B cell (primary cell): Measurements from ENCODE around the gene NHEJ1. TPM values are rescaled to one million over a fixed set of nuclear protein-coding genes. Genes with fewer than 3 reads are reported as not detected.

Experiments used
- ATAC-seq: fragments of 200-7000 bp; cut with Tn5 transposase; one replicate; pipeline ENCODE4 v1.10.0; 2021; ENCODE audit warnings: low read depth, mild to moderate bottlenecking, moderate number of reproducible peaks, moderate library complexity
- CTCF ChIA-PET: fragments of 350-600 bp; sonication (Branson Sonifier 250); formaldehyde crosslinking; loops from one replicate; lab custom pipeline; 2021; ENCODE audit warnings: antibody characterized with exemption, inconsistent platforms; lab: Charles Lee
- POLR2A ChIA-PET: fragments of 350-600 bp; sonication (Branson Sonifier 250); formaldehyde crosslinking; loops from one replicate; lab custom pipeline; 2021; ENCODE audit warnings: antibody characterized with exemption; lab: Charles Lee
- DNase-seq: peaks from one replicate; pipeline ENCODE4 v3.0.0; 2013
- H2AFZ ChIP-seq: 2 replicates; pipeline ENCODE4 v1.6.1; 2012; ENCODE audit warnings: mild to moderate bottlenecking, low read depth, low read length; ENCODE audit not compliant: insufficient read depth, poor library complexity, severe bottlenecking
- H3K27ac ChIP-seq, 2 donors: 1 replicate in 1 of 2; 2 replicates in 1 of 2; pipeline ENCODE4 v1.5.1; 2012 to 2013; ENCODE audit warnings: low read length in 2 of 2, mild to moderate bottlenecking in 2 of 2, moderate library complexity in 1 of 2
- H3K27me3 ChIP-seq, 4 experiments: fragments of 200-600 bp in 1 of 4; sonication (generic) in 1 of 4; replicated peaks in 1 of 4; 1 replicate in 2 of 4; 2 replicates in 2 of 4; pipeline versions ENCODE4 v1.6.1 to v1.7.0; 2013 to 2016; ENCODE audit warnings: low read length in 3 of 4, mild to moderate bottlenecking in 2 of 4, mixed read lengths in 1 of 4, moderate library complexity in 1 of 4; ENCODE audit not compliant: insufficient read depth in 4 of 4, control insufficient read depth in 3 of 4; ENCODE audit errors: control extremely low read depth in 1 of 4
- H3K36me3 ChIP-seq, 2 experiments: replicated peaks in 1 of 2; 1 replicate in 1 of 2; 2 replicates in 1 of 2; pipeline versions ENCODE4 v1.6.1 to v1.7.1; 2013; ENCODE audit warnings: low read length in 1 of 2; ENCODE audit not compliant: insufficient read depth in 2 of 2, control insufficient read depth in 1 of 2; ENCODE audit errors: control extremely low read depth in 1 of 2, extremely low read depth in 1 of 2
- H3K4me1 ChIP-seq, 2 donors: fragments of 200-600 bp in 1 of 2; sonication (generic) in 1 of 2; 1 replicate in 1 of 2; 2 replicates in 1 of 2; pipeline versions ENCODE4 v1.5.1 to v1.6.1; 2013 to 2017; ENCODE audit warnings: low read length in 2 of 2; ENCODE audit not compliant: control insufficient read depth in 2 of 2, insufficient read depth in 2 of 2
- H3K4me2 ChIP-seq: replicated peaks from 2 replicates; pipeline ENCODE3; 2012; ENCODE audit warnings: mild to moderate bottlenecking, low read depth, low read length; ENCODE audit not compliant: poor library complexity, severe bottlenecking
- H3K4me3 ChIP-seq, 5 experiments: fragments of 200-600 bp in 1 of 5; sonication (generic) in 1 of 5; 1 replicate in 3 of 5; 2 replicates in 2 of 5; pipeline versions ENCODE4 v1.5.1 to v1.7.0; 2011 to 2016; ENCODE audit warnings: low read length in 4 of 5, mild to moderate bottlenecking in 4 of 5, low read depth in 2 of 5, control low read depth in 1 of 5, moderate library complexity in 1 of 5; ENCODE audit not compliant: insufficient read depth in 1 of 5; ENCODE audit errors: control extremely low read depth in 1 of 5, extremely low read depth in 1 of 5
- H3K79me2 ChIP-seq: fragments of 200-600 bp; sonication (generic); one replicate; pipeline ENCODE4 v1.6.0; 2016; ENCODE audit warnings: low read length; ENCODE audit not compliant: control insufficient read depth, insufficient read depth
- H3K9ac ChIP-seq: fragments of 200-600 bp; sonication (generic); 2 replicates; pipeline ENCODE4 v1.6.1; 2017; ENCODE audit warnings: mild to moderate bottlenecking, low read length, moderate library complexity
- H3K9me3 ChIP-seq, 3 donors: one replicate each; pipeline versions ENCODE4 v1.6.1 to v1.7.1; 2013; ENCODE audit warnings: low read length in 2 of 3; ENCODE audit not compliant: control insufficient read depth in 2 of 3, insufficient read depth in 1 of 3; ENCODE audit errors: control extremely low read depth in 1 of 3
- H4K20me1 ChIP-seq: 2 replicates; pipeline ENCODE4 v1.6.0; 2012; ENCODE audit warnings: mild to moderate bottlenecking, low read length; ENCODE audit not compliant: insufficient read depth, control insufficient read depth, poor library complexity, severe bottlenecking
- H3K27ac Mint-ChIP-seq: one replicate; pipeline ENCODE4 v1.8.0; 2021; ENCODE audit warnings: mixed read lengths
- H3K27me3 Mint-ChIP-seq: one replicate; pipeline ENCODE4 v1.8.0; 2021; ENCODE audit warnings: mixed read lengths
- H3K4me1 Mint-ChIP-seq: one replicate; pipeline ENCODE4 v1.8.0; 2021; ENCODE audit warnings: mixed read lengths
- H3K4me3 Mint-ChIP-seq: one replicate; pipeline ENCODE4 v1.8.0; 2021; ENCODE audit warnings: mixed read lengths
- H3K9me3 Mint-ChIP-seq: one replicate; pipeline ENCODE4 v1.8.0; 2022; ENCODE audit warnings: mixed read lengths; ENCODE audit not compliant: insufficient read depth
- EZH2 ChIP-seq: IDR thresholded peaks from 2 replicates; pipeline ENCODE4 v1.6.1; 2012; ENCODE audit warnings: borderline replicate concordance, low read depth, mild to moderate bottlenecking, moderate library complexity, low read length; ENCODE audit not compliant: insufficient read depth, poor library complexity, severe bottlenecking
- WGBS: methylation state at CpG from one replicate; pipeline ENCODE4 v1.1.5; 2013; ENCODE audit warnings: missing lambda C conversion rate; ENCODE audit not compliant: insufficient coverage; 5-methylcytosine and 5-hydroxymethylcytosine counted together
- intact Hi-C: fragments of 100-400 bp; cut with micrococcal nuclease; formaldehyde crosslinking; loops from one replicate; pipeline ENCODE4 v1.10.0; 2022
- polyA plus RNA-seq: library from polyadenylated mRNA; depleted of rRNA; stranded (reverse); fragments of >200 nt; gene quantifications from 2 replicates; pipeline ENCODE4 v1.2.3, GENCODE V29; 2012
- total RNA-seq, 2 donors: library from RNA; stranded (reverse); fragments of 120-200 nt in 1 of 2; gene quantifications; 1 replicate in 1 of 2; 2 replicates in 1 of 2; pipeline versions ENCODE4 v1.2.3 to v1.2.4, GENCODE V29; 2013 to 2022
- TF ChIP-seq, protein P1 (sequence below): fragments of 200-600 bp; IDR thresholded peaks from one replicate; pipeline ENCODE4 v1.8.0; 2022; ENCODE audit warnings: antibody characterized with exemption, mild to moderate bottlenecking

NHEJ1 gene
- total and polyA plus RNA-seq, 2 donors (not counting 1 experiment from before 2014, with no cell fraction given), result 14.9 to 25.0 TPM

DNA sequence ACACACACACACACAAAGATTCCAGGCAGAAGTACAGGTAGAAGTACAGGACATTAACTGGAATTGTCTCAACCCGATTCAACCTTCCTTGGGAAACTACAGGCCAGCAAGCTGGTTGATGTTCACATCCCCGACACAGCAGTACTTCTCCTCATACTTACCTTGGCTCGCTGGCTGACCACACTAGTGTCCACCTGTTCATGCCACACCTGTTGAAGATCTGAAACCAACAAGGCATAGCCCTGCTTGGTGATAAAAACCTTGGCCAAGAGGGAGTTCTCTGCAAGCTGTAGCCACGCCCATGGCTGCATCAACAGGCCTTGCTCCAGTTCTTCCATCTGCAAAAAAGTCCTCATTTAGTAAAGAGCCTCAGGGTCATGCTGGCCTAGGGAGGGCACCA lies 2.6 kb downstream of the NHEJ1 start:
- POLR2A ChIA-PET, result interaction anchor here (0.7 to 1.5 kb wide), 3 partner anchors 49 to 137 kb away, joined by 3 to 5 read pairs (median 4); no protein-coding TSS in a partner anchor
- no peak overlapping the region for H3K4me2 ChIP-seq

DNA sequence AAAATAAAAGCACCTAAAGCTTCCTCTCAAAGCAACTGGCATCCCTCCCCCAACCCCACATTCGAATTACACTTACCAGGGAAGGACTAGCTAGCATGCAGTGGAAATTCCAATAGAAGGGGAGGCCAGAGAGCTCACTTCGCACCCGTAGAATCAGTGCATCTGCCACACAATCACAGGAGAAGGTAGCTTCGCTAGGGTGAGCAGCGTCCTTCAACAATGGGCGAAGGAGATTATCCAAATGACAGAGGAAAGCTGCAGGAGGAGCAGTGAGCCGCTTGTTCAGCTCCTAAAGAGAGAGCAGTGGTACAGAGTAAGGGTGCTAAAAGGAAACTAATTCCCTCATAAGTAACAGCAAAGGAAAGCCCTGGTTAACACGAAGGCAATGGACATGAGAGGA lies 3.2 kb downstream of the NHEJ1 start:
- Mint-ChIP-seq H3K9me3 (no peaks in the 10 kb centered on the region), H3K4me3 (no peak overlapping the region), H3K4me1 (peaks cover 21% of the 10 kb centered on the region), H3K27me3 (no peaks in the 10 kb centered on the region), H3K27ac (no peak overlapping the region)
- ATAC-seq (no peak), DNase-seq (no peak)
- Histone ChIP-seq H3K4me2 (no peak overlapping the region), H3K4me1 (peaks cover 9 to 15% of the 10 kb centered on the region in 2 donors), H2AFZ (no peak overlapping the region), H3K9ac (no peak overlapping the region), H3K79me2 (peaks cover 14% of the 10 kb centered on the region), H3K27me3 (no peaks in the 10 kb centered on the region), H3K9me3 (no peaks in the 10 kb centered on the region), H4K20me1 (peaks cover 8% of the 10 kb centered on the region), H3K27ac (no peak overlapping the region), H3K36me3 (peaks cover 2 to 25% of the 10 kb centered on the region in 2 experiments), H3K4me3 (no peak overlapping the region)
- ChIA-PET CTCF (interaction anchor here (0.8 to 9.9 kb wide), 15 partner anchors 9 to 305 kb away, joined by 3 to 117 read pairs (median 7); partner anchors contain the start of genes IHH and ZFAND2B), POLR2A (no interaction called here)
- intact Hi-C loops, result no loop called here
- no peak for TF ChIP-seq EZH2
- TF ChIP-seq, protein P1, sequence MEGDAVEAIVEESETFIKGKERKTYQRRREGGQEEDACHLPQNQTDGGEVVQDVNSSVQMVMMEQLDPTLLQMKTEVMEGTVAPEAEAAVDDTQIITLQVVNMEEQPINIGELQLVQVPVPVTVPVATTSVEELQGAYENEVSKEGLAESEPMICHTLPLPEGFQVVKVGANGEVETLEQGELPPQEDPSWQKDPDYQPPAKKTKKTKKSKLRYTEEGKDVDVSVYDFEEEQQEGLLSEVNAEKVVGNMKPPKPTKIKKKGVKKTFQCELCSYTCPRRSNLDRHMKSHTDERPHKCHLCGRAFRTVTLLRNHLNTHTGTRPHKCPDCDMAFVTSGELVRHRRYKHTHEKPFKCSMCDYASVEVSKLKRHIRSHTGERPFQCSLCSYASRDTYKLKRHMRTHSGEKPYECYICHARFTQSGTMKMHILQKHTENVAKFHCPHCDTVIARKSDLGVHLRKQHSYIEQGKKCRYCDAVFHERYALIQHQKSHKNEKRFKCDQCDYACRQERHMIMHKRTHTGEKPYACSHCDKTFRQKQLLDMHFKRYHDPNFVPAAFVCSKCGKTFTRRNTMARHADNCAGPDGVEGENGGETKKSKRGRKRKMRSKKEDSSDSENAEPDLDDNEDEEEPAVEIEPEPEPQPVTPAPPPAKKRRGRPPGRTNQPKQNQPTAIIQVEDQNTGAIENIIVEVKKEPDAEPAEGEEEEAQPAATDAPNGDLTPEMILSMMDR, result no peak
- WGBS, result 100% methylated on average over 4 of the region's 8 CpGs

More for the DNA sequence above, 2.6 kb downstream of the NHEJ1 start:
- Mint-ChIP-seq H3K4me1 (peaks cover 21% of the 10 kb centered on the region), H3K9me3 (no peaks in the 10 kb centered on the region), H3K4me3 (no peak overlapping the region), H3K27me3 (no peaks in the 10 kb centered on the region), H3K27ac (no peak overlapping the region)
- no peak for TF ChIP-seq EZH2
- TF ChIP-seq, protein P1, result no peak
- Histone ChIP-seq H3K9me3 (no peaks in the 10 kb centered on the region), H3K27me3 (no peaks in the 10 kb centered on the region), H3K79me2 (peaks cover 14% of the 10 kb centered on the region), H2AFZ (no peak overlapping the region), H3K36me3 (peaks cover 2 to 23% of the 10 kb centered on the region in 2 experiments), H3K27ac (no peak overlapping the region), H3K4me3 (no peak overlapping the region), H3K4me1 (peaks cover 9 to 15% of the 10 kb centered on the region in 2 donors), H4K20me1 (peaks cover 8% of the 10 kb centered on the region), H3K9ac (no peak overlapping the region)
- intact Hi-C loops, result no loop called here
- DNase-seq (no peak), ATAC-seq (no peak)
- CTCF ChIA-PET, result interaction anchor here (0.8 to 9.9 kb wide), 16 partner anchors 9 to 372 kb away, joined by 3 to 117 read pairs (median 6); partner anchors contain the start of genes IHH and ZFAND2B
- 97% methylated on average over 4 of the region's 4 CpGs for WGBS
